ENCODE data around the gene SLC22A12.

Gene SLC22A12

DNA sequence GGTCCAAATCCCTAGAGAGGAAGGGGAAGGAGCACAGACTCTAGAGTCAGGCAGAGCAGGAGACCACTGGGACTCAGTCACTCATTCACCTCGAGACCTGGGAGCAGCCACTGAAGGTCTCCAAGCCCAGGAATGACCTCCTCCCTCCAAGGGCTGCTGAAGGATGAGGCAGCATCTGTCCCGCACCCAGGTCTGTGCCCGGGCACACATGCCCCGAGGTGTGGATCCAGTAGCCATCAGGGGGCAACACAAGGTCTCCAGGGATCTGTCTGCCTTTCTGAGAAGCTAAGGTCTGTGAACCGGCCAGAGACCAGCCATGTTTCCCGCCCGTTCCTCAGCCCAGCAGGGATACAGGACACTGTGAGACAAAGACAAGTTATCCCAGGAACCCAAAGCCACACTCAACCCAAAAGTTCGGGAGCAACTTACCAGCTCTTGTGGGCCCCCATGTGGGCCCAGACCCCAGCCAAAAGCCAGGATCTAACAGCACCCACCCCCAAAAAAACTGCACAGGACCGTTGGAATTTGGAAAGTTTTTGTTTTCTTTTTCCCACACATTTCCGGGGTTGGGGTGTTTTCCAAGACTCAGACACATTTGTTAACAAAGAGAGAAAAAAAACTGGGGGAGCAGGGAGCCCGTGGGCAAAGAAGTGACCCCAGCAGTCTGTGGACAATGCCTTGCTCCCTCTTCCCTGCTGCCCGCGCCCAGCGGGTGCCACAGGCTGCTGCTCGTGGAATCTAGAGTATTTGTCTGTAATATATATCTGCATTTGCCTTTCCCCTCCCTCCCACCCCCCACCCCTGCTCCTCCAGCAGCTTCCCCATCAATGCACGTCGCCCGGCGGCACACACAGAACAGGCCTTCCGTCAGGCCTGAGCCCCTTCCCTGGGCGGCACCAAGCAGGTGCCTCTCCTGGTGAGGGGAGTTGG is 14.9 kb downstream of the SLC22A12 start:
- DNase-seq = no peak

DNA sequence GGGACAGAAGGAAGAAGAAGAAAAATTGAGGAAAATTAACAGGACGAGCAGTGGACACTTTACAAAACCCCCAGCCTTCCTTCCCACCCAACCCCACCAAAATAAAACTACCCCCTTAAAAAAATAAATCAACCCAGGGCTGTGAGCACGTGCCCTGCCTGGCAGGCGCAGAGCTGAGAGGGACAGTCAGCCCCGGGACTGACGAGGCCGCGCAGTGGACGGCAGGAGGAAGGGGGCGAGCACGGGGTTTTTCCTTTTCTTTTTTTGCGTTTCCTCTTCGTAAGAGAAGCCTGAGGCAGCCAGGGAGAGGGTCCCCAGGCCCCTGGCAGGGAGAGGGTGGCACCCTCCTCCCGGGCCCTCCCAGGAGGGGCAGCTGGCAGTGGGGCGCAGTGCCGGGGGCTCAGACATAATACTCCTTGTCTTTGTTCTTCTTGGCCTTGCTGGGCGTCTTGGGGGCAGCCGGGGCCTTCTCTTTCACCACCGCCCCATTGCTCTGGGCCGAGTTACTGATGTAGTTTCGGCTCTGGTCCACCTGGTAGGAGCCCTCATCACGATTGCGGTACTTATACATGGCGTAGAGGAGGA is 15.9 kb downstream of the SLC22A12 start:
- no peak for DNase-seq

DNA sequence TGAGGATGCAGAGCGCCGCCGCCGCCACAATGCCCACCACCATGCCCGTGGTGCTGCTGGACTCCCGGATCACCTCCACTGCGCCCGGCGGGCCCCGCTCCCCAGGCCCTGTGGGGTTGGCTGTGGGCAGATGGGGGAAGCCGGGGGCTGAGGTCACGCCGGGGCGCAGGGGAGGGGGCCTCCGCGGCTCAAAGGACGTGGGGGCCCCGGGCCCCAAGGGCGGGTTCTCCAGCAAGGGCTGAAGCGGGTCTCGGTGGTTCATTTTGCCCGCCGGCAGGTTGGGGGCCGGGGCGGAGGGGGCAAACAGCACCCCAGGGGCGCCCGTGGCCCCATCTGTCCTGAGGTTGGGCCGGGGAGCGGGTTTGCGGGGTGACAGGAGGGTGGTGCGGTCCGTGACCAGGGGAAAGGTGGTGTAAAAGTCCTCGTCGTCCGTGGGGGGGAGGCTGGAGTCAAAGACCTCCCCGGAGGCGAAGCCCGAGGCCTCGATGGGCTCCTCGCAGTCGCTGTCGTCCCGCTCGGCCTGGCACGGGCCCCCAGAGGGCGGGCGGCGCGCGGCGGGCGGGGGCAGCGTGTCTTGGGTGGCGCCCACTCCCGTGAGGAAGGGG is 16.5 kb downstream of the SLC22A12 start:
- no peak for DNase-seq

DNA sequence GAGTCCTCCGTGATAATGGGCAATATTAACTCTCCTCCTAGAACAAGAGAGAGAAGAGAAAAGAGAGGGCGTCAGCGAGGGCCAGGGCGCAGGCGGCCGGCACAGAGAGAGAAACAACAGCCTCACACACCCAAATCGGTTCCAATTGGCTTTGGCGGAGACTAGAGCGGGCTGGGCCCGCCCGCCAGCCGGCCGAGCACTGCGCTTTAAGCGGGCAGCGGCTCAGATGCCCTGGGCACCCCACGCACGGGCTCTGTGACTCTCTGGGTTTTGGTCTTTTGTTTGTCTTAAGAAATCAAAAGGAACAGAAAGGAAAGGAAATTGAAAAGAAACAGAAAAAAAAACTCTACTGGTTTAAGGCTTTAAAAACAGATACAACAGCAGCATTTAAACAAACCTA is 17.0 kb downstream of the SLC22A12 start:
- no peak for DNase-seq

DNA sequence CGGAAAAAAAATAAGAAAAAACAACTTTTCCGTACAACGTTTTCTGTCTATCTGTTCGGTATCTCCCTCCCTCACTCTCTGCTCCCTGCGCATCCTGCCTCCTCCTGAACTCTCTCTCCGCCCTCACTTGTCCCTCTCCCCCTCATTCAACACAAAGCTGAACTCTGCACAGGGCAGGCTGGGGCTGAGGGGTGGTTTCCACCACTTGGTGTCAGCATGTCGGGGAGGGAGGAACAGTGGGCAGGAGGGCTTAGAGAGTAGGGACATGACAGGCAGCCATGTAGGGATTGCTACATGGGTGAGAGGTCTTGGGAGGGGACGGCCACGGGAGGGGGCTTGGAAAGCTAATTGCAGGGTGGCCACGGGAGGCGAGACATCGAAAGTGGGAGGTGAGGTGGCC is 17.6 kb downstream of the SLC22A12 start:
- no peak for DNase-seq

DNA sequence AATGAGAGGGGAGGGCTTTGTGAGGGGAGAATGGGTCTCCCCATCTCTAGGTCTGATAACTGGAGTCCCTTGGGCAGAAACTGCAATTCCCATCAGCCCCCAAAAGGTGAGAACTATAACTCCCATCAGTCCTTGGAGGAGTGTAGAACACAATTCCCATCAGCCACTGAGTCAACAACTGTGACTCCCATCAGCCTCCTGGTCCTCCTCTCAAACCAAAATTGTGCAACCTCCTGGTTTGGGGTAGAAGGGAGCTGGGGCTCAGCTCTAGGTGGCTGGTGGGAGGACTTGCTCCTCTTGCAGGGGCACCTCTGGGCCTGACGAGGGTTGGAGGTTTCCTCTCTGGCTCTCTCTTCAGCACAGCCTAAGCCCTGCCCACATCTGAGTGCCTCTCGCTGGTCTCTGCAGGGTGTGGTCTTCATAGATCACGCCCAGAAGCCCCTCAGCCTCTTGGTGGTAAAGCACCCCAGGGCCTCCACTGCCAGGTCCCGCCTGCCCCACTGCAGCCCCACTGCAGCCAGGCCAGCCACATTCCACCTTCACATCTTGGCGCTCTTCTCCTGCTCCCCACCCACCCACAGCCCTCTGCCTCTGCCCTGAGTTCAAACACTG is 18.5 kb downstream of the SLC22A12 start:
- DNase-seq = no peak

DNA sequence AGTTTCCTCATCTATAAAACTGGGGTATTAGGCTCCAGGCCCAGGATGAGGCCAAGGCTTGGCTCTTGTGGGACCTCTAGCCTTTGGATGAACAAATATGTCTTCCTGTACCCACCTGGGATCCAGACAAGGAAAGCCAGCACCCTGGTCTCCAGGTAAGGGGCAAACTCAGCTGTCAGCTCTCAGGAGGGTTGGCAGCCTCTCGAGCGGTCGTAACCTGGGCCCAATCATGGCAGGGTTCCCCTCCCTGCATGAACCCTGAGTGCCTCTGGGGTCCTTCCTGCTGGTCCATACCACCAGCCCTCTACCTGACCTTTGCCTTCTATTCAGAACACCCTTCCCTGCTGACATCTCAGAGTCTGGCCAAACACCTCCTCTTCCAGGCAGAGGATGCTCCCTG is 19.6 kb downstream of the SLC22A12 start:
- DNase-seq = no peak

DNA sequence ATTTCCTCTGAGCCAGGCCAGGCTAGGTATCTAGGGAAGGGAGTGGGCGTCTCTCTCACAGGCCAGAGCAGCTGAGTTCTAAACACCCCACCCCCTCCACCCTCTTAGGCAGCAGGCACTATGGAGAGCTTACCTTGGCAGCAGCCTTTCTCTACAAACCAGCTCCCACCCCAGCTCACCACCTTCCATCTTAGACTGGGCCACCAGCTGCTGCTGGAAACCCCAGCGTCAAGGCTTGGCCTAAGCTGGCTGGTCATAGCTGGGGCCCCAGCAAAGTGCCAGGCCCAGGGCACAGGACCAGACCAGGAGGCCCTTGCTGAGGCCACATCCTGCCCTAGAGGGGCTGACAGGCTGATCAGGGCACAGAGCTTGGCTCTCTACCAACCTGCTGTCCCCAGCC is 20.2 kb downstream of the SLC22A12 start:
- DNase-seq = no peak

DNA sequence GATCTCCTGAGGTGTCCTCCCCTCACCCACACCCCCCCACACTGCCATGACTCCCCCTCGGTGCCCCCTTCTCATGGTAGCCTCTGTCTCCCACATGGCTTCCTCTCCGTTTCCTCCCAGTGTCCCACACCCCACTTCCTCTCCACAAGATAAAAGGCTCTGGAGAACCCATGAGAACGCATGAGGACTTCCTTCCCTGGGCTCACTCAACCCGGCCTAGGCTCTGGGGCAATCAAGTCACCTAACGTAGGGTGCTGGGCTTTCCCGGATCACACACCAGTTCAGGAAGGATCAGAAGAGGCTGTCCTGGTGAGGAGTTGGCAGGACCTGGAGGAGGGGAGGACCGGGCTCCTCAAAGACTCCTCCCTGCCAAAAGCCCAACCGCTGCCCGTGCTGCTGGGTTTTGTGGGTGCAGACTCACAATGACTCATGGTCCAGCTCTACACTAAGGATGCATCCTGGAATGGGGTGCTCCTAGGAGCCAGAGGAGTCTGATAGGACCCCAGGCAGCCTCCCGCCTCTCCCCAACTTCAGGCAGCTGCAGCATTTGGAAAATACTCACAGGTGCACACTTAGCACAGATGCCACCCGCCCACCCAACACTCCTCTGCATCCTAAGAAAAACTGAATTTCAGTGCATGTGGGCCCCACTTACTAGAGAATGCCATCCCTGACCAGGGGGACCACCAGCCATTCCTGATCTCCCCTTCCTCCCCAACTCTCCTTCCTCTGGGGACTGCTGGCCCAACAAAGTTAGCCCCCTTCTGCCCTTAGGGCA is 21.0 kb downstream of the SLC22A12 start:
- DNase-seq = no peak

DNA sequence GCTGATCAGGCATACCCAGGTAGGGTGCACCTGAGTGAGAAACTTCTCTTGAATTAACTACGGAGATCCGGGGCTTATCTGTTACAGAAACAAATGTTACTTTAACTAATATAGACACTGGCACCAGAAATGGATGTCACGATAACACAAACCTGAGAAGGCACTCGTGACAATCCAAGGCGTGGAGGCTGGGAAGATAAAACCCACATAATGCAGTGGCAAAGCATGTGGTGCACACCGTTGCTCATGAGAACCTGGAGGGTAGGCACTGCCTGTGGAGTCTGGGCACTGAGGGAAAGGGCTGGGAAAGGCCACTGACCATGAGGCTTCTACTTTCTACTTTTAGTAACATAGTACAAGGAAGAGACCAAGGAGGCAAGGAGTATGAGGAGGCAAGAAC is 22.6 kb downstream of the SLC22A12 start:
- no peak for DNase-seq

DNA sequence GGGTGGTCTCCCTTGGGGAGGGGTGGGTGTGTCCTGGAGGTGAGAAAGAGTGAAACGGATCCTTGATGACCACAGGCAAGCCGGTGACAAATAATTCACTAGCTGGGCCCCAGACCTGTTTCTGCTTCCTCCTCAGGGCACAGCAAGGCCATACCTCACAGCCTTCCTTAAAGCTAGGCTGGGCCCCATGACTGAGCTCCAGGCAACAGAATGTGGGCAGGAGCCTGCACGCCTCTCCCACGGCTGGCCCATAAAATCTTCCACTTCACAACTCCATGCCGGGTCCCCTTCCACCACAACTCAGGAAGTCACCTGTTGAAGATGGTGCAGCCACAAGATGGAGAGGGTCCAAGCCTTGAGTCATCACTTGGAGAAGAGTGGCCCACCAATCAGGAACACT is 23.9 kb downstream of the SLC22A12 start:
- no peak for DNase-seq

DNA sequence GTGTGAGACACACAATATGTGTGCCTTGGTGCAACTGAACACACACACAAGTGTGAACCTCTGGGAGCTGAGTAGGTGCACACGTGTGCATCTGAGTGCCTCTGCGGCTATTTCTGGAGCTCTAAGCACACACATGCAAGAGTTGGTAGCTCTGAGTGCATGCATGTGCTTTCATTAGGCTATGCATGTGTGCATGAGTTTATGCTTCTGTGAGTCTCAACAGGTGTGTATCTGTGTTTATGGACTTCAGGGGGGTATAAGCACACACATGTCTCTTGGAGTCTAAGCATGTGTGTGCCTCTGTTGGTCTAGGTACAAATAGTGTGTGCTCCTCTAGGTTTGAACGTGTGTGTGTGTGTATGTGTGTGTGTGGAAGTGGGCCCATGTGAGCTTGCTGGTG is 25.8 kb downstream of the SLC22A12 start:
- no peak for DNase-seq

DNA sequence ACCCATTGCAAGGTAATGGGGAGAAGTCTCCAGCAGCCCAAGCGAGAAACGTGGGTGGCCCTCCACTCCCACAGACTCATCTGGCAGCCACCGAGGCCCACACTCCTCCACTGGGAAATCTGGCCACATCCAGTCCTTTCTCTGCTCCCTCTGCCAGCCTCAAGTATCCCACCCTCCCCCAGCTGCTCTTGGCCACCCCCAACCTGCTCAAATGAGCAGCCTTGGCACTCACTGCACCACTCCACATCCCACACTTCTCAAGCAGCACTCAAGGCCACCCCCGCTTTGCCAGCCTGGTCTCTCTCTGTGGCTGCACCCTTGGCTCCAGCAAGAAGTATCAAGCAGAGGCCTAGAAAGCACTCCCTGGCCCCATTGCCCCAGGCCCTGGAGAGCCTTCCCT is 28.2 kb downstream of the SLC22A12 start:
- DNase-seq = no peak

DNA sequence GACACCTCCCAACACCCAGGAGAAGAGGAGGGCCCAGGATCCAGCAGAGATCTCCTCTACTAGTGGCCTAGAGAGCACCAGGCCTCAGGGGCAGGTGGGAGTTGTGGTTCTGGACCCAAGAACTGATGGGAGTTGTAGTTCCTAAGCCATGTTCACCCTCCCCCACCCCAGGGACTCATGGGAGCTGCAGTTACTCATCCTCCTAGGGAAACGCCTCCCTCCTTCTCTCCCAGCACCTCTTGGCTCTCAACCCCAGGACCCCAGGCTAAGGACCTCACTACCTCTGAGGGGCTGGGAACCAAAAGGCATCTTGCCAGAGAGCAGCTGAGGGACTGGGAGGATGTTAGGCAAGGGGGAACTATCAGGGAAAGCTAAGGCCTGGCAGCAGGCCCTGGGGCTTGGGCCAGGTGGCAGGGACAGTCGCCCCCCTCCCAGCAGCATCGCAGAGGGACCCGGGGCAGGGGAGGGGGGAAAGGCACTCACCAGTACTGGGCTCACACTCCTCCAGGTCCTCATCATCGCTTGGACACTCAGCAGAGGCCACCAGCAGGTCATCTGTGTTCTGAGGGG is 28.9 kb downstream of the SLC22A12 start:
- DNase-seq = no peak

DNA sequence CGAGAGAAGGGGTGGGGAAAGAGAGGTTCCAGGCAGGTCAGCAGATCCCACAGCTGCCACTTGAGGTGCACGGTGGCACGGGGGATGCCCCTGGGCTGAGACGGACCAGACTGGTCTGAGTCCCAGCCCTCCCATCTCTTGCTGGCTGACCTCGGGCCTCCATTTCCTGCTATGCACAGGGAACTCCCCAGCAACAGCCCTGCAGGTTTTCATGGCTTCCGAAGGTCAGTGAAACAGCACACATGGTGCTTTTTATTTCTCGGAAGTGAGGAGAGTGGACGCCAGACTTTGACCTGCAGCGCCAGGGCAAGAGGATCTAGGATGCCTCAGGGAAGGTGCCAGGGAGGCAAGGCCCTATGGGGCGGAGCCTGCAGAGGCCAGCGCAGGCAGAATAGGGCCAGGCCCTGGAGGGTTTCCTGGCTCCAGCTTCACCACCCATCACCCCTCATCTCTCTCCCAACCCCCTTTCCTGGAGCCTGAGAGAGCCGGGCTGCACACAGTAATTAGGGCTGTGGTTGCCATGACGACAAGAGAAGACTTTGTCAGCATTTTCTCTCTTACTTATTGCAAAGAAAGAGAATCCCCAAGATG is 29.5 kb downstream of the SLC22A12 start:
- DNase-seq = no peak

DNA sequence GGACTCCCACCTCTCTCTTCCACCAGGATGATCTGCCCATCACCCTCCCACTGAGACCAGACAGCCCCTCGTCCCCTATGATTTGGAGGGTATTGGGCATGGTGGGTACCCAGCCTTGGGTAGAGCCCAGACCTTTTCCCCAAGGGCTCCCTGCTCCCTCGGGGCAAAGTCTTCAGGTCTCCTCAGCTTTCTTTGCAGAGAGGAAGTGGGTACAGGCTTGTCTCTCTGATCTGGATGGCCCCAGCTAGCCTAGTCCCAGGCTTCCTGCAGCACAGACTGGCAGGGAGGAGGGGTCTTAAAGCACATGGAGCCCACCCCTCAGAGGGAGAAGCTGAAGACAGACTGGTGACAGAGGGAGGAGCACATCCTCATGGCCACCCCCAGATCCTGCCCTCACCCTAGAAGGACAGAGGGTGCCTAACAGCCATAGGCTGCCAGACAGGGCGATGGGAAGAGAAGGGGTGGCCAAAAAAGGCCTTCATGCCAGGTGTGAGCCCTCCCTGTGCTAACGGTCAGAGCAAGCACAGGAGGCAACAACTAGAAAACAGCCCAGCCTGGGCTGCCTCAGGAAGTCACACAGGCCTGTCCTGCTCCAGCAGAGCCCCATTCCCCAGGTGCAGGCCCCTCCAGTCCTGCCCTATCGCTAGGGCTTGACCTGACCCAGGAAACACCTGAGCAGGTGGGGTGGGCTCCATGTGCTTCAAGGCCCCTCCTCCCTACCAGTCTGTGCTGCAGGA is 30.4 kb downstream of the SLC22A12 start:
- DNase-seq = no peak

DNA sequence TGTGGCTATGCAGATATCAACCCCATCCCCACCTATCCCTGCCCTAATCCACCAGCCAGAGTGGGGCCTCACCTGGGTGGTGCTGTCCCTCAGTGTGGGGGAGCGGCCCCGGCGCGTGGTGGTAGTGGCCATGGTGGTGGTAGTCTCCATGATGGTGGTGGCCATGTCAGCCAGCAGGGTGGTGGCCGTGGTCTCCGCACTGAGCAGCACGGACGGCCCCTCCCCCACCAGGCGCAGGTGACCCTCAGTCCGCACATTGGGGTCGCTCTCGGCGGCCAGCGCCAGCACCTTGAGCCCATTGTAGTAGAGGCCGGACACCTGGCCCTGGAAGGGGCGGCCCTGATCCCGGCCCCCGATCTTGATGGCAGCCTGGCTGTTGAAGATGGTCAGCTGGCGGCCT is 31.7 kb downstream of the SLC22A12 start:
- no peak for DNase-seq

DNA sequence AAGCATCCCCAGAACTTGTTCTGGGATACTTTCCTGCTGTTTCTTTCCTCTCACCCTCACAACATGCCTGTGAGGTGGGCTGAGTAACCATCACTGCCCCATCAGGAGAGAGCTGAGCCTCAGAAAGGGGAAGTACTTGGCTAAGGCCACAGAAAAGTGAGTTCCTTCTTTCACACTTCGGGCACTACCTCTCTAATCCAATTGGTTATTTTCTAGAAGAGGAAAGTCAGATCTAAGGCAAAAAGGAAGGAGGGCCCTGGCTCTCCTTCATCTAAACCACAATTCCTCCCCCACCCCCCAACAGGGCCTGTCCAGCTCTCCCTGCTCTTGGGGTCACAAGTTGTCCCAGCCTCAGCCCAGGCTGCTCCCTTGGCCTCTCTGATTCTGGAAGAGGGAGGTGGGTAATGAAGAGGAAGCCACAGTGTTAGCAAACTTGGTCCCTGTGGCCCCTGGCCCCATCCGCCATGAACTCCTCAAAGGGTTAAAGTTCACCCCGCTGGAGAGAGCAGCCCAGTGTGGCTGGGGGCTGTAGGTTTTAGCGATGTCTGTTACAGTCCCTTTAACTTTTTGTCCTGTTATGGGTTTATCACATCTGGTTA is 34.0 kb downstream of the SLC22A12 start:
- no peak for DNase-seq

DNA sequence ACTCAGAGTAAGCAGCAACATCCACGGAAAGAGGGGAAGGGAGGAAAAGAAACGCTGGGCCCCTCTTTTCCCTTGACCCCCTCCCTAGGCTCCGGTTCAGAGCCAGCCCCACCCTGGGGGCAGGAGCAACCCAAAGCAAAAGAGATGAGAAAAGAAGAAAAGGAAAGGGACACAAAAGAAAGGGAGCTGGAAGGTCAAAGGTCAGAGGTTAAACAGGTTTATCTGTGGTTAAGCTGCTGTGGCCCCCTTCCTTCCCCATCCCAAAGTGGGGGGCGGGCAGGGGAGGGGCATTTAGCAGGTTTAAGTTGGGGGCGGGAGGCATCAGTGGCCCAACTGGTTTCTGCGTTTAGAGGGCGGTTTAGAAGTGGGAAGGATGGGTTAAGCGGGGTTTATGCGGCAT is 35.6 kb downstream of the SLC22A12 start:
- DNase-seq = no peak

DNA sequence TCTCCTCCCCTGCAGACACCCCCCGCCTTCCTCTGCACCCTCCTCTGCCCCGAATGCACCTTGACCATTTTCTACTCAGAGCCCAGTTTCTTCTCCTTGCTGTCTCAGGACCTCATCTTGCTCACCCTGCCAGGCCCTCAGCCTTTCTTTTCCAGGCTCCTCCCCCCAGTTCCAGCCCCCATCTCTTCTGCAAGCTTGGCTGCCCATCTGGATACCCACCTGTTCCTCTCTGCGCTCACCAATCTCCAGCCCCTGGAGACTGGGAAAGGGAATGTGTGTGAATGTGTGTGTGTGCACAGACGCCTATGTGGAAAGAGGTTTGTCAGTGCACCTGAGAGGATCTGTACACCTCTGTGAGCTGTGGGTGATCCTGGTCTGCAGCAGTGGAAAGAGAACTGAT is 36.4 kb downstream of the SLC22A12 start:
- no peak for DNase-seq

DNA sequence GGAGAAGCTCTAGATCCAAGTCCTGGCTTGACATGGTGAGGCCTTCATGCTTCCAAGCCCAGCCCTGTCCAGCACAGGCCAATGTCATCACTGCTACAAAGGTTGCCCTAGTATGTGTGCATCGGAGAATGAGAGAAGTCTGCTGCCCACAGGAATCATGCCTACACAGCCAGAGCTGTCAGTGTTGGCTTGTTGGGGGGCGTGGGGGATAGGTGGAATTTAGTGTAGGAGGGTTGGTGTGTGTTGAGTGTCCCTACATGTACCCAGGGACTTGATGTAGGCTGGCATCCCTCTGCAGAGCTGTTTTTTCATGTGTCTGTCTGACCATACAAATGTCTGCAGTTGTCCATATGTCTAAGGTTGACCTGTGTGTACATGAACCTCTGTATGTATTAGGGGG is 37.6 kb downstream of the SLC22A12 start:
- DNase-seq = no peak
